IMR-90 (cell line): ENCODE results near the gene DCLRE1B.

Source experiments
- TF ChIP-seq, protein P1 (sequence below): conservative IDR thresholded peaks from 2 replicates; pipeline ENCODE4 v1.5.1; 2012; ENCODE audit warnings: mild to moderate bottlenecking, low read depth, low read length, improper control_type of control experiment
- TF ChIP-seq, protein P2 (sequence below): fragments of 150-350 bp; IDR thresholded peaks from 2 replicates; pipeline ENCODE4 v1.6.1; 2017; ENCODE audit warnings: mild to moderate bottlenecking, antibody characterized with exemption, low read length, low read depth

DNA sequence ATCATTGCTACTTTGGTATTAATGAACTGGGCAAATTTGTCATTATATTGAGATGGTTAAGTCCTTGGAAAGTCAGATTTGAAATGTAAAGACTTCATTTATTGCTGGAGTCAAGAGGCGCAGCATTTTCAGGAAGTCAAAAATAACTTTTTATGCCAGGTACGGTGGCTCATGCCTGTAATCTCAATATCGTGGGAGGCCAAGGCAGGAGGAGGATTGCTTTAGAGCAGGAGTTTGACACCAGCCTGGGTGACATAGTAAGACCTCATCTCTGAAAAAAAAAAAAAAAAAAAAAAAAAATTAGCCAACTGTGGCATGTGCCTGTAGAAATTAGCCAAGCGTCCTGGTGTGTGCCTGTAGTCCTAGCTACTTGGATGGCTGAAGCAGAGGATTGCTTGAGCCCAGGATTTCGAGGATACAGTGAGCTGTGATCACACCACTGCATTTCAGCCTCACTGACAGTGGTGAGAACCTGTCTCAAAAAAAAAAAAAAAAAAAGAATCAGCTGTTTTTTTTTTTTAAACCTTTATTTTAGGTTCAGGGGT is 29.5 kb downstream of the DCLRE1B start:
- TF ChIP-seq, protein P1, sequence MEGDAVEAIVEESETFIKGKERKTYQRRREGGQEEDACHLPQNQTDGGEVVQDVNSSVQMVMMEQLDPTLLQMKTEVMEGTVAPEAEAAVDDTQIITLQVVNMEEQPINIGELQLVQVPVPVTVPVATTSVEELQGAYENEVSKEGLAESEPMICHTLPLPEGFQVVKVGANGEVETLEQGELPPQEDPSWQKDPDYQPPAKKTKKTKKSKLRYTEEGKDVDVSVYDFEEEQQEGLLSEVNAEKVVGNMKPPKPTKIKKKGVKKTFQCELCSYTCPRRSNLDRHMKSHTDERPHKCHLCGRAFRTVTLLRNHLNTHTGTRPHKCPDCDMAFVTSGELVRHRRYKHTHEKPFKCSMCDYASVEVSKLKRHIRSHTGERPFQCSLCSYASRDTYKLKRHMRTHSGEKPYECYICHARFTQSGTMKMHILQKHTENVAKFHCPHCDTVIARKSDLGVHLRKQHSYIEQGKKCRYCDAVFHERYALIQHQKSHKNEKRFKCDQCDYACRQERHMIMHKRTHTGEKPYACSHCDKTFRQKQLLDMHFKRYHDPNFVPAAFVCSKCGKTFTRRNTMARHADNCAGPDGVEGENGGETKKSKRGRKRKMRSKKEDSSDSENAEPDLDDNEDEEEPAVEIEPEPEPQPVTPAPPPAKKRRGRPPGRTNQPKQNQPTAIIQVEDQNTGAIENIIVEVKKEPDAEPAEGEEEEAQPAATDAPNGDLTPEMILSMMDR, result no peak
- TF ChIP-seq, protein P2, sequence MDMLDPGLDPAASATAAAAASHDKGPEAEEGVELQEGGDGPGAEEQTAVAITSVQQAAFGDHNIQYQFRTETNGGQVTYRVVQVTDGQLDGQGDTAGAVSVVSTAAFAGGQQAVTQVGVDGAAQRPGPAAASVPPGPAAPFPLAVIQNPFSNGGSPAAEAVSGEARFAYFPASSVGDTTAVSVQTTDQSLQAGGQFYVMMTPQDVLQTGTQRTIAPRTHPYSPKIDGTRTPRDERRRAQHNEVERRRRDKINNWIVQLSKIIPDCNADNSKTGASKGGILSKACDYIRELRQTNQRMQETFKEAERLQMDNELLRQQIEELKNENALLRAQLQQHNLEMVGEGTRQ, result no peak
